ENCODE measurements around the gene P2RY2.

The P2RY2 gene

GRCh38 chr11:73249304-73249703 is 31.2 kb downstream of the P2RY2 start:
- Histone ChIP-seq H3K27me3 (ENCODE audit: low read length) (no peaks in the 10 kb centered on the region), H3K4me2 (ENCODE audit: low read depth, low read length, poor library complexity, severe bottlenecking) (no peak overlapping the region), H3K9me2 (replicated peaks; ENCODE audit: insufficient read depth, low read length) (no peaks in the 10 kb centered on the region), H3K27ac (ENCODE audit: low read depth, low read length) (no peak overlapping the region), H3K79me2 (ENCODE audit: insufficient read depth, low read length) (no peaks in the 10 kb centered on the region), H3K9ac (ENCODE audit: low read length) (no peak overlapping the region), H4K20me1 (ENCODE audit: low read depth, low read length) (no peaks in the 10 kb centered on the region), H3K9me3 (ENCODE audit: insufficient read depth, low read length) (no peaks in the 10 kb centered on the region), H2AFZ (ENCODE audit: low read depth, low read length, severe bottlenecking) (no peak overlapping the region), H3F3A (ENCODE audit: insufficient read depth) (peaks cover 4% of the 10 kb centered on the region; the same call in 1 of the 2 replicates), H3K36me3 (ENCODE audit: low read length) (no peaks in the 10 kb centered on the region), H3K4me3 (ENCODE audit: insufficient read depth, low read length, poor library complexity, severe bottlenecking) (no peak overlapping the region)
- TF ChIP-seq CTCF (IDR thresholded peaks at IDR 0.05; ENCODE audit: insufficient read depth, low read length, poor library complexity, severe bottlenecking), result no peak
- TF ChIP-seq EZH2phosphoT487 (conservative IDR thresholded peaks at IDR 0.05; ENCODE audit: low read length), result no peak

- Histone ChIP-seq H3K36me3 (ENCODE audit: low read length) (no peaks in the 10 kb centered on the region), H4K20me1 (ENCODE audit: low read depth, low read length) (no peaks in the 10 kb centered on the region), H3K9me3 (ENCODE audit: insufficient read depth, low read length) (no peaks in the 10 kb centered on the region), H3K9me2 (replicated peaks; ENCODE audit: insufficient read depth, low read length) (no peaks in the 10 kb centered on the region), H3K4me3 (ENCODE audit: insufficient read depth, low read length, poor library complexity, severe bottlenecking) (no peak overlapping the region), H3K27me3 (ENCODE audit: low read length) (no peaks in the 10 kb centered on the region), H3K4me2 (ENCODE audit: low read depth, low read length, poor library complexity, severe bottlenecking) (no peak overlapping the region), H3K9ac (ENCODE audit: low read length) (no peak overlapping the region), H3K79me2 (ENCODE audit: insufficient read depth, low read length) (no peaks in the 10 kb centered on the region), H3K27ac (ENCODE audit: low read depth, low read length) (no peak overlapping the region), H3F3A (ENCODE audit: insufficient read depth) (peaks cover 4% of the 10 kb centered on the region; the same call in 1 of the 2 replicates), H2AFZ (ENCODE audit: low read depth, low read length, severe bottlenecking) (no peak overlapping the region)
- TF ChIP-seq CTCF (IDR thresholded peaks at IDR 0.05; ENCODE audit: insufficient read depth, low read length, poor library complexity, severe bottlenecking) (no peak), EZH2phosphoT487 (conservative IDR thresholded peaks at IDR 0.05; ENCODE audit: low read length) (no peak)
Observed at GRCh38 chr11:73249853-73250783, 32.0 kb downstream of the P2RY2 start.

GRCh38 chr11:73252577-73253191 is 34.6 kb downstream of the P2RY2 start:
- Histone ChIP-seq H4K20me1 (ENCODE audit: low read depth, low read length) (no peaks in the 10 kb centered on the region), H3K27ac (ENCODE audit: low read depth, low read length) (no peak overlapping the region), H3K9me2 (replicated peaks; ENCODE audit: insufficient read depth, low read length) (no peaks in the 10 kb centered on the region), H3K27me3 (ENCODE audit: low read length) (no peaks in the 10 kb centered on the region), H3F3A (ENCODE audit: insufficient read depth) (peaks cover 4% of the 10 kb centered on the region; the same call in 1 of the 2 replicates), H3K9me3 (ENCODE audit: insufficient read depth, low read length) (no peaks in the 10 kb centered on the region), H3K9ac (ENCODE audit: low read length) (no peak overlapping the region), H3K4me3 (ENCODE audit: insufficient read depth, low read length, poor library complexity, severe bottlenecking) (no peak overlapping the region), H3K4me2 (ENCODE audit: low read depth, low read length, poor library complexity, severe bottlenecking) (no peak overlapping the region), H3K36me3 (ENCODE audit: low read length) (no peaks in the 10 kb centered on the region), H3K79me2 (ENCODE audit: insufficient read depth, low read length) (no peaks in the 10 kb centered on the region), H2AFZ (ENCODE audit: low read depth, low read length, severe bottlenecking) (peak overlapping the region; percentile 3)
- no peak for TF ChIP-seq CTCF (IDR thresholded peaks at IDR 0.05; ENCODE audit: insufficient read depth, low read length, poor library complexity, severe bottlenecking)
- no peak for TF ChIP-seq EZH2phosphoT487 (conservative IDR thresholded peaks at IDR 0.05; ENCODE audit: low read length)

Data from SU-DHL-6 (cell line).